HEK293 (cell line): ENCODE results near the gene SIX3.
A peak's percentile ranks its signal among the peaks of the same experiment; 100 is the strongest.

ENCODE experiments used
- CTCF ChIA-PET: fragments of 350-600 bp; formaldehyde crosslinking; extraction: SDS; loops from one replicate; lab custom pipeline; 2021; ENCODE audit warnings: antibody characterized with exemption; lab: Yijun Ruan, JAX
- POLR2A ChIA-PET: fragments of 300-600 bp; formaldehyde crosslinking; extraction: SDS; loops from one replicate; lab custom pipeline; 2020; ENCODE audit warnings: antibody characterized with exemption, inconsistent platforms; lab: Yijun Ruan, JAX
- H3K27ac ChIP-seq: fragments of 200-500 bp; sonication (Bioruptor generic); 2 replicates; pipeline ENCODE4 v1.5.1; 2014; ENCODE audit warnings: low read depth, low read length, control low read depth, inconsistent platforms; ENCODE audit errors: extremely low read depth
- H3K36me3 ChIP-seq, 2 experiments: fragments of 200-500 bp in 1 of 2; sonication (Bioruptor generic) in 1 of 2; 1 replicate in 1 of 2; 2 replicates in 1 of 2; pipeline ENCODE4 v1.5.1; 2014 to 2017; ENCODE audit warnings: inconsistent platforms in 2 of 2, low read length in 2 of 2; ENCODE audit not compliant: control insufficient read depth in 2 of 2, insufficient read depth in 1 of 2
- H3K4me1 ChIP-seq: fragments of 200-500 bp; sonication (Bioruptor generic); 2 replicates; pipeline ENCODE4 v1.5.1; 2014; ENCODE audit warnings: mild to moderate bottlenecking, low read length, inconsistent platforms; ENCODE audit not compliant: control insufficient read depth, insufficient read depth
- H3K4me3 ChIP-seq: 2 replicates; pipeline ENCODE4 v1.5.1; 2011; ENCODE audit warnings: low read depth, mild to moderate bottlenecking, control low read depth, low read length, moderate library complexity
- H3K9me3 ChIP-seq: fragments of 200-500 bp; sonication (Bioruptor generic); 2 replicates; pipeline ENCODE4 v1.5.1; 2014; ENCODE audit warnings: low read depth, low read length, inconsistent platforms; ENCODE audit not compliant: control insufficient read depth, insufficient read depth
- ATF2 ChIP-seq: fragments of 450-650 bp; formaldehyde crosslinking; IDR thresholded peaks from 2 replicates; pipeline ENCODE4 v1.5.1; 2016; ENCODE audit warnings: missing biosample characterization, missing genetic modification characterization, low read depth
- GFI1B ChIP-seq: fragments of 450-650 bp; formaldehyde crosslinking; IDR thresholded peaks from 2 replicates; pipeline ENCODE4 v1.5.1; 2016; ENCODE audit warnings: missing biosample characterization, missing genetic modification characterization
- GLIS1 ChIP-seq: fragments of 450-650 bp; formaldehyde crosslinking; IDR thresholded peaks from 2 replicates; pipeline ENCODE4 v1.5.1; 2016; ENCODE audit warnings: missing biosample characterization, missing genetic modification characterization
- ZBTB6 ChIP-seq: fragments of 450-650 bp; formaldehyde crosslinking; IDR thresholded peaks from 2 replicates; pipeline ENCODE4 v1.5.1; 2017; ENCODE audit warnings: missing biosample characterization, missing genetic modification characterization
- ZFP41 ChIP-seq: fragments of 450-650 bp; formaldehyde crosslinking; IDR thresholded peaks from 2 replicates; pipeline ENCODE4 v1.5.1; 2016; ENCODE audit warnings: missing biosample characterization, missing genetic modification characterization, borderline replicate concordance
- ZNF10 ChIP-seq: fragments of 450-650 bp; formaldehyde crosslinking; IDR thresholded peaks from 2 replicates; pipeline ENCODE4 v1.5.1; 2017; ENCODE audit warnings: missing biosample characterization, missing genetic modification characterization
- ZNF146 ChIP-seq: fragments of 450-650 bp; formaldehyde crosslinking; IDR thresholded peaks from 2 replicates; pipeline ENCODE4 v1.5.1; 2016; ENCODE audit warnings: missing biosample characterization, missing genetic modification characterization
- ZNF211 ChIP-seq: fragments of 450-650 bp; formaldehyde crosslinking; IDR thresholded peaks from 2 replicates; pipeline ENCODE4 v1.5.1; 2016; ENCODE audit warnings: low read depth, missing biosample characterization, missing genetic modification characterization
- ZNF239 ChIP-seq: fragments of 450-650 bp; formaldehyde crosslinking; IDR thresholded peaks from 2 replicates; pipeline ENCODE4 v1.5.1; 2016; ENCODE audit warnings: missing biosample characterization, missing genetic modification characterization
- ZNF266 ChIP-seq: fragments of 450-650 bp; formaldehyde crosslinking; IDR thresholded peaks from 2 replicates; pipeline ENCODE4 v1.5.1; 2016; ENCODE audit warnings: missing biosample characterization, missing genetic modification characterization, low read depth
- ZNF391 ChIP-seq: fragments of 450-650 bp; formaldehyde crosslinking; IDR thresholded peaks from 2 replicates; pipeline ENCODE4 v1.5.1; 2016; ENCODE audit warnings: low read depth, missing biosample characterization, missing genetic modification characterization, borderline replicate concordance
- ZNF416 ChIP-seq: fragments of 450-650 bp; formaldehyde crosslinking; IDR thresholded peaks from 2 replicates; pipeline ENCODE4 v1.5.1; 2016; ENCODE audit warnings: missing biosample characterization, missing genetic modification characterization
- ZNF529 ChIP-seq: fragments of 450-650 bp; formaldehyde crosslinking; IDR thresholded peaks from 2 replicates; pipeline ENCODE4 v1.5.1; 2017; ENCODE audit warnings: missing genetic modification characterization, missing biosample characterization; ENCODE audit not compliant: insufficient replicate concordance
- ZNF560 ChIP-seq: fragments of 450-650 bp; formaldehyde crosslinking; IDR thresholded peaks from 2 replicates; pipeline ENCODE4 v1.5.1; 2017; ENCODE audit warnings: missing biosample characterization, missing genetic modification characterization, borderline replicate concordance
- ZNF624 ChIP-seq: fragments of 450-650 bp; formaldehyde crosslinking; IDR thresholded peaks from 2 replicates; pipeline ENCODE4 v1.5.1; 2017; ENCODE audit warnings: missing biosample characterization, missing genetic modification characterization
- ZNF654 ChIP-seq: fragments of 450-650 bp; formaldehyde crosslinking; IDR thresholded peaks from 2 replicates; pipeline ENCODE4 v1.5.1; 2016; ENCODE audit warnings: low read depth, missing biosample characterization, missing genetic modification characterization
- ZNF670 ChIP-seq: fragments of 450-650 bp; formaldehyde crosslinking; IDR thresholded peaks from 2 replicates; pipeline ENCODE4 v1.5.1; 2016; ENCODE audit warnings: missing biosample characterization, missing genetic modification characterization, low read depth
- ZNF776 ChIP-seq: fragments of 450-650 bp; formaldehyde crosslinking; IDR thresholded peaks from 2 replicates; pipeline ENCODE4 v1.5.0; 2017; ENCODE audit warnings: missing biosample characterization, missing genetic modification characterization, borderline replicate concordance
- ZNF830 ChIP-seq: fragments of 450-650 bp; IDR thresholded peaks from 2 replicates; pipeline ENCODE4 v1.5.0; 2018; ENCODE audit warnings: missing biosample characterization, missing genetic modification characterization, low read depth, mild to moderate bottlenecking, moderate library complexity
- ZSCAN16 ChIP-seq: fragments of 450-650 bp; formaldehyde crosslinking; IDR thresholded peaks from 2 replicates; pipeline ENCODE4 v1.5.1; 2016; ENCODE audit warnings: missing biosample characterization, missing genetic modification characterization
- TF ChIP-seq, protein P1 (sequence below): fragments of 450-650 bp; IDR thresholded peaks from 2 replicates; pipeline ENCODE4 v1.5.1; 2018; ENCODE audit warnings: missing biosample characterization, mild to moderate bottlenecking, missing genetic modification characterization
- TF ChIP-seq, protein P2 (sequence below): fragments of 450-650 bp; formaldehyde crosslinking; IDR thresholded peaks from 2 replicates; pipeline ENCODE4 v1.5.1; 2016; ENCODE audit warnings: missing biosample characterization, missing genetic modification characterization
- TF ChIP-seq, protein P3 (sequence below): sonication (generic); formaldehyde crosslinking; IDR thresholded peaks from 2 replicates; pipeline ENCODE4 v1.8.1; 2022; ENCODE audit warnings: mild to moderate bottlenecking, moderate library complexity, missing genetic modification reagents
- TF ChIP-seq, protein P4 (sequence below): fragments of 450-650 bp; formaldehyde crosslinking; IDR thresholded peaks from 2 replicates; pipeline ENCODE4 v1.5.1; 2017; ENCODE audit warnings: missing biosample characterization, mild to moderate bottlenecking, missing genetic modification characterization, moderate library complexity

The SIX3 gene

DNA sequence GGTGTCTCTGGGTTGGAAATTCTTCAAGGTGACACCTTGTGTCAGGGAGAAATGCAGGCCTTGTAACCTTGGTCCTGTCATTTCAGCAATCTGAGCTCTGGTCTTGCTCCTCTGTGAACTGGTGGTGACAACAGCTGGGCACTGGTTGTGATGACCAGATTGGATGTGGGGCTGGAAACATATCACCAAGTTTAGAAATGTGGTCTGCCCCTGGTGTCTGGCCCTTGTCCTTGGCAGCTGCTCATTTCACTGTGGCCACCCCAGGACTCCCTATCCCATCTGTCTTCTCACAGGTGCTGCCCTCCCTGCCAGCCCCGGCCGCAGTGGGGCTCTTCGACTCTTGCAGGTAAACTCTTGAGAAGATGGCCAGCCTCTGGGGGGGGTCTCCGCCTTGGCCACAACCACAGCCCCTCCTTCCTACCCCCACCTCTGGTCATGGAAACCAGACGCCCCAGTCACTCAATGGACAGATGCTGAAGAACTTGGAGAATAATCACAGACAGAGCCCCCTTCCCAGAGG, 20.7 kb downstream of the SIX3 start:
- Histone ChIP-seq H3K4me3 (no peak overlapping the region), H3K9me3 (no peaks in the 10 kb centered on the region), H3K27ac (no peak overlapping the region), H3K4me1 (no peaks in the 10 kb centered on the region), H3K36me3 (no peaks in the 10 kb centered on the region)
- POLR2A ChIA-PET: no interaction called here
- CTCF ChIA-PET: interaction anchor here (0.5 kb wide), 1 partner anchor 486 kb away, joined by 3 read pairs; no protein-coding TSS in a partner anchor
- TF ChIP-seq, protein P1, sequence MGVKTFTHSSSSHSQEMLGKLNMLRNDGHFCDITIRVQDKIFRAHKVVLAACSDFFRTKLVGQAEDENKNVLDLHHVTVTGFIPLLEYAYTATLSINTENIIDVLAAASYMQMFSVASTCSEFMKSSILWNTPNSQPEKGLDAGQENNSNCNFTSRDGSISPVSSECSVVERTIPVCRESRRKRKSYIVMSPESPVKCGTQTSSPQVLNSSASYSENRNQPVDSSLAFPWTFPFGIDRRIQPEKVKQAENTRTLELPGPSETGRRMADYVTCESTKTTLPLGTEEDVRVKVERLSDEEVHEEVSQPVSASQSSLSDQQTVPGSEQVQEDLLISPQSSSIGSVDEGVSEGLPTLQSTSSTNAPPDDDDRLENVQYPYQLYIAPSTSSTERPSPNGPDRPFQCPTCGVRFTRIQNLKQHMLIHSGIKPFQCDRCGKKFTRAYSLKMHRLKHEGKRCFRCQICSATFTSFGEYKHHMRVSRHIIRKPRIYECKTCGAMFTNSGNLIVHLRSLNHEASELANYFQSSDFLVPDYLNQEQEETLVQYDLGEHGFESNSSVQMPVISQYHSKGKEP (tag by site-specific recombination): no peak
- no peak for TF ChIP-seq ZNF776 (tag by site-specific recombination)
- TF ChIP-seq GFI1B: no peak
- TF ChIP-seq ZNF624 (tag by site-specific recombination): no peak
- TF ChIP-seq ZNF416 (tag by site-specific recombination): no peak
- TF ChIP-seq ZNF654: no peak
- TF ChIP-seq ZFP41 (tag by site-specific recombination): no peak
- no peak for TF ChIP-seq ZNF830 (tag by site-specific recombination)
- TF ChIP-seq, protein P2, sequence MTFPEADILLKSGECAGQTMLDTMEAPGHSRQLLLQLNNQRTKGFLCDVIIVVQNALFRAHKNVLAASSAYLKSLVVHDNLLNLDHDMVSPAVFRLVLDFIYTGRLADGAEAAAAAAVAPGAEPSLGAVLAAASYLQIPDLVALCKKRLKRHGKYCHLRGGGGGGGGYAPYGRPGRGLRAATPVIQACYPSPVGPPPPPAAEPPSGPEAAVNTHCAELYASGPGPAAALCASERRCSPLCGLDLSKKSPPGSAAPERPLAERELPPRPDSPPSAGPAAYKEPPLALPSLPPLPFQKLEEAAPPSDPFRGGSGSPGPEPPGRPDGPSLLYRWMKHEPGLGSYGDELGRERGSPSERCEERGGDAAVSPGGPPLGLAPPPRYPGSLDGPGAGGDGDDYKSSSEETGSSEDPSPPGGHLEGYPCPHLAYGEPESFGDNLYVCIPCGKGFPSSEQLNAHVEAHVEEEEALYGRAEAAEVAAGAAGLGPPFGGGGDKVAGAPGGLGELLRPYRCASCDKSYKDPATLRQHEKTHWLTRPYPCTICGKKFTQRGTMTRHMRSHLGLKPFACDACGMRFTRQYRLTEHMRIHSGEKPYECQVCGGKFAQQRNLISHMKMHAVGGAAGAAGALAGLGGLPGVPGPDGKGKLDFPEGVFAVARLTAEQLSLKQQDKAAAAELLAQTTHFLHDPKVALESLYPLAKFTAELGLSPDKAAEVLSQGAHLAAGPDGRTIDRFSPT (tag by site-specific recombination): no peak
- TF ChIP-seq, protein P3, sequence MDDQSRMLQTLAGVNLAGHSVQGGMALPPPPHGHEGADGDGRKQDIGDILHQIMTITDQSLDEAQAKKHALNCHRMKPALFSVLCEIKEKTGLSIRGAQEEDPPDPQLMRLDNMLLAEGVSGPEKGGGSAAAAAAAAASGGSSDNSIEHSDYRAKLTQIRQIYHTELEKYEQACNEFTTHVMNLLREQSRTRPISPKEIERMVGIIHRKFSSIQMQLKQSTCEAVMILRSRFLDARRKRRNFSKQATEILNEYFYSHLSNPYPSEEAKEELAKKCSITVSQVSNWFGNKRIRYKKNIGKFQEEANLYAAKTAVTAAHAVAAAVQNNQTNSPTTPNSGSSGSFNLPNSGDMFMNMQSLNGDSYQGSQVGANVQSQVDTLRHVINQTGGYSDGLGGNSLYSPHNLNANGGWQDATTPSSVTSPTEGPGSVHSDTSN (CRISPR knock-in tag): no peak
- TF ChIP-seq ZBTB6 (tag by site-specific recombination): no peak
- no peak for TF ChIP-seq ZNF529 (tag by site-specific recombination)
- no peak for TF ChIP-seq ZNF211

DNA sequence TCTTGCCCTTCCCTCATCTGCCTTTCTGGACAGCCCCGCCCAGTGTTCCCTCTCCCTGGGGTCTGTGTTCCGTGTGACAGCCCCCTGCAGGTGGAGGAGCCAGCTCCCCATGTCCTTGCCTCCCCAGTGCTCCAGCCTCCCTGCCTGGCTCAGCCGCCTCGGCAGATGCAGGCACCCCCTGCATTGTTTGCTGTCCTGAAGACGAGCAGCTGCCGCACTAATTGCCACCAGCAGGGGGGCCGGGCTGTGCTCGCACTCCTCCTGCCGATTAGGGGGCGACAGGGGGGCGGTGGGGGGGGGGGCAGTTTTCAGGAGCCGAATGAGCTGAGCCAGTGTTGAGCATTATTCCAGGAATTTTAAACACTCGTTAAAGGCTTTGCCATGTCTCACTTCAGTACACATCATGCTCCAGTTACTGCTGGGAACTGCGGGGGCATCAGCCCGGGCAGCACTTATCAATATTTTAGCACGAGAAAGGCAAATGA, 23.3 kb downstream of the SIX3 start:
- Histone ChIP-seq H3K4me1 (no peaks in the 10 kb centered on the region), H3K4me3 (no peak overlapping the region), H3K9me3 (no peaks in the 10 kb centered on the region), H3K36me3 (no peaks in the 10 kb centered on the region), H3K27ac (no peak overlapping the region)
- CTCF ChIA-PET: interaction anchor here (0.5 to 1.0 kb wide), 8 partner anchors 9 to 1621 kb away, joined by 3 to 8 read pairs (median 3); no protein-coding TSS in a partner anchor
- POLR2A ChIA-PET: interaction anchor here (0.6 kb wide), 1 partner anchor 360 kb away, joined by 3 read pairs; no protein-coding TSS in a partner anchor
- TF ChIP-seq, protein P1 (tag by site-specific recombination): no peak
- TF ChIP-seq ATF2 (no peak), ZNF146 (tag by site-specific recombination) (no peak), ZNF391 (tag by site-specific recombination) (no peak), ZNF266 (tag by site-specific recombination) (no peak), ZNF560 (tag by site-specific recombination) (no peak), GLIS1 (peak; percentile 95), ZSCAN16 (no peak), ZNF239 (no peak), ZNF10 (tag by site-specific recombination) (no peak), ZNF670 (tag by site-specific recombination) (no peak)
- TF ChIP-seq, protein P4, sequence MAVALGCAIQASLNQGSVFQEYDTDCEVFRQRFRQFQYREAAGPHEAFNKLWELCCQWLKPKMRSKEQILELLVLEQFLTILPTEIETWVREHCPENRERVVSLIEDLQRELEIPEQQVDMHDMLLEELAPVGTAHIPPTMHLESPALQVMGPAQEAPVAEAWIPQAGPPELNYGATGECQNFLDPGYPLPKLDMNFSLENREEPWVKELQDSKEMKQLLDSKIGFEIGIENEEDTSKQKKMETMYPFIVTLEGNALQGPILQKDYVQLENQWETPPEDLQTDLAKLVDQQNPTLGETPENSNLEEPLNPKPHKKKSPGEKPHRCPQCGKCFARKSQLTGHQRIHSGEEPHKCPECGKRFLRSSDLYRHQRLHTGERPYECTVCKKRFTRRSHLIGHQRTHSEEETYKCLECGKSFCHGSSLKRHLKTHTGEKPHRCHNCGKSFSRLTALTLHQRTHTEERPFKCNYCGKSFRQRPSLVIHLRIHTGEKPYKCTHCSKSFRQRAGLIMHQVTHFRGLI (tag by site-specific recombination): no peak
